ENCODE data around the gene BCL2L1. TPM values are rescaled to one million over a fixed set of nuclear protein-coding genes. Genes with fewer than 3 reads are reported as not detected.

Gene BCL2L1
- total and polyA plus RNA-seq, 2 experiments from 2014 or later: 42.4 to 110 TPM

- Histone ChIP-seq H3F3A (replicated peaks; ENCODE audit: low read depth) (no peaks in the 10 kb centered on the region; the same call in 1 of the 2 replicates), H3K9me2 (ENCODE audit: insufficient read depth) (no peaks in the 10 kb centered on the region), H3K4me1 (ENCODE audit: insufficient read depth) (peaks cover 16% of the 10 kb centered on the region), H3K27me3 (ENCODE audit: insufficient read depth) (no peaks in the 10 kb centered on the region), H2AFZ (peak overlapping the region; percentile 3; the same call in 1 of the 2 replicates), H3K4me2 (peak overlapping the region; percentile 91), H3K4me3 (peak overlapping the region; percentile 81), H4K20me1 (replicated peaks; ENCODE audit: insufficient read depth) (peaks cover 29% of the 10 kb centered on the region), H3K27ac (ENCODE audit: low read depth) (0 out of 2 replicates have a peak overlapping the region, but pooled peaks have one; percentile 4), H3K36me3 (ENCODE audit: insufficient read depth) (peaks cover 18% of the 10 kb centered on the region), H3K79me2 (replicated peaks; ENCODE audit: insufficient read depth) (peaks cover 53% of the 10 kb centered on the region)
- Mint-ChIP-seq H3K9me3 (no peaks in the 10 kb centered on the region), H3K4me1 (no peaks in the 10 kb centered on the region; the same call in 2 of the 3 replicates), H3K36me3 (ENCODE audit: low read depth) (peaks cover 22% of the 10 kb centered on the region), H3K4me3 (no peak overlapping the region), H3K27me3 (ENCODE audit: insufficient read depth, low read depth, poor library complexity) (peaks cover 4% of the 10 kb centered on the region), H3K27ac (no peak overlapping the region)
- no peak for DNase-seq (ENCODE audit: low spot score)
- no peak for ATAC-seq
- TF ChIP-seq CTCF (conservative IDR thresholded peaks at IDR 0.05; ENCODE audit: low read depth in 2 of 2) (no peak; a peak in 1 of 4 replicates), EZH2phosphoT487 (IDR thresholded peaks at IDR 0.05; ENCODE audit: unreplicated experiment) (no peak), ZNF331 (CRISPR knock-in tag; IDR thresholded peaks at IDR 0.05; ENCODE audit: low read depth) (no peak), CREB1 (CRISPR knock-in tag; IDR thresholded peaks at IDR 0.05; ENCODE audit: low read depth) (no peak), JUNB (IDR thresholded peaks at IDR 0.05; ENCODE audit: unreplicated experiment) (no peak), POLR2AphosphoS5 (IDR thresholded peaks at IDR 0.05; ENCODE audit: low read depth) (no peak), NANOG (IDR thresholded peaks at IDR 0.05; ENCODE audit: borderline replicate concordance) (no peak), ZNF462 (CRISPR knock-in tag; IDR thresholded peaks at IDR 0.05) (no peak), REST (IDR thresholded peaks at IDR 0.05; ENCODE audit: unreplicated experiment) (no peak), ETS1 (IDR thresholded peaks at IDR 0.05) (no peak), ZNF114 (CRISPR knock-in tag; IDR thresholded peaks at IDR 0.05) (no peak), STAT1 (IDR thresholded peaks at IDR 0.05; ENCODE audit: unreplicated experiment) (no peak), EZH2 (IDR thresholded peaks at IDR 0.05; ENCODE audit: low read depth, unreplicated experiment) (no peak)
These were observed 16.9 kb upstream of the BCL2L1 start for GRCh38 chr20:31739550-31739977.

Measured in GM23338 (cell line).